ENCODE results near the gene UGDH. TPM values are rescaled to one million over a fixed set of nuclear protein-coding genes. Genes with fewer than 3 reads are reported as not detected.
A peak's percentile ranks its signal among the peaks of the same experiment; 100 is the strongest.

Gene UGDH
- total and polyA plus RNA-seq, 2 of the 13 experiments (the other 11 are each of a cell fraction or from before 2014, with no cell fraction given), result 99.0 to 384 TPM

- TF ChIP-seq HIC2 (CRISPR knock-in tag; IDR thresholded peaks at IDR 0.05; ENCODE audit: low read depth) (peak; percentile 46; the same call in 1 of the 2 replicates), ARNT (IDR thresholded peaks at IDR 0.05) (no peak), ZNF44 (CRISPR knock-in tag; IDR thresholded peaks at IDR 0.05) (peak; percentile 21; the same call in 1 of the 2 replicates), ZNF75D (CRISPR knock-in tag; IDR thresholded peaks at IDR 0.05; ENCODE audit: borderline replicate concordance) (no peak), SP1 (IDR thresholded peaks at IDR 0.05) (peak; percentile 83; the same call in 1 of the 2 replicates), SP1 (CRISPR knock-in tag; IDR thresholded peaks at IDR 0.05) (peak; percentile 95), RARG (CRISPR knock-in tag; IDR thresholded peaks at IDR 0.05; ENCODE audit: low read depth) (peak; percentile 68; the same call in 1 of the 2 replicates), SIN3A (IDR thresholded peaks at IDR 0.05; ENCODE audit: borderline replicate concordance, low read depth, low read length) (peak; percentile 90; the same call in 1 of the 2 replicates), ZNF20 (CRISPR knock-in tag; IDR thresholded peaks at IDR 0.05) (no peak), ZNF232 (CRISPR knock-in tag; IDR thresholded peaks at IDR 0.05; ENCODE audit: borderline replicate concordance) (peak; percentile 38; the same call in 1 of the 2 replicates), TOE1 (CRISPR knock-in tag; IDR thresholded peaks at IDR 0.05) (no peak), ISL2 (CRISPR knock-in tag; IDR thresholded peaks at IDR 0.05) (peak; percentile 69), TSC22D2 (CRISPR knock-in tag; IDR thresholded peaks at IDR 0.05; ENCODE audit: borderline replicate concordance) (peak; percentile 92), DR1 (CRISPR knock-in tag; IDR thresholded peaks at IDR 0.05) (peak; percentile 100), STAT5B (CRISPR knock-in tag; IDR thresholded peaks at IDR 0.05) (peak; percentile 66; the same call in 1 of the 2 replicates), SNRNP70 (IDR thresholded peaks at IDR 0.05; ENCODE audit: low read depth, low read length) (no peak), ZNF549 (CRISPR knock-in tag; IDR thresholded peaks at IDR 0.05) (no peak), HNF1A (IDR thresholded peaks at IDR 0.05; ENCODE audit: low read depth) (peak; percentile 55; the same call in 1 of the 2 replicates), HNF1A (CRISPR knock-in tag; IDR thresholded peaks at IDR 0.05; ENCODE audit: borderline replicate concordance) (peak; percentile 89; the same call in 1 of the 2 replicates), RXRA (CRISPR knock-in tag; IDR thresholded peaks at IDR 0.05) (peak; percentile 90)
- TF ChIP-seq, protein P1, sequence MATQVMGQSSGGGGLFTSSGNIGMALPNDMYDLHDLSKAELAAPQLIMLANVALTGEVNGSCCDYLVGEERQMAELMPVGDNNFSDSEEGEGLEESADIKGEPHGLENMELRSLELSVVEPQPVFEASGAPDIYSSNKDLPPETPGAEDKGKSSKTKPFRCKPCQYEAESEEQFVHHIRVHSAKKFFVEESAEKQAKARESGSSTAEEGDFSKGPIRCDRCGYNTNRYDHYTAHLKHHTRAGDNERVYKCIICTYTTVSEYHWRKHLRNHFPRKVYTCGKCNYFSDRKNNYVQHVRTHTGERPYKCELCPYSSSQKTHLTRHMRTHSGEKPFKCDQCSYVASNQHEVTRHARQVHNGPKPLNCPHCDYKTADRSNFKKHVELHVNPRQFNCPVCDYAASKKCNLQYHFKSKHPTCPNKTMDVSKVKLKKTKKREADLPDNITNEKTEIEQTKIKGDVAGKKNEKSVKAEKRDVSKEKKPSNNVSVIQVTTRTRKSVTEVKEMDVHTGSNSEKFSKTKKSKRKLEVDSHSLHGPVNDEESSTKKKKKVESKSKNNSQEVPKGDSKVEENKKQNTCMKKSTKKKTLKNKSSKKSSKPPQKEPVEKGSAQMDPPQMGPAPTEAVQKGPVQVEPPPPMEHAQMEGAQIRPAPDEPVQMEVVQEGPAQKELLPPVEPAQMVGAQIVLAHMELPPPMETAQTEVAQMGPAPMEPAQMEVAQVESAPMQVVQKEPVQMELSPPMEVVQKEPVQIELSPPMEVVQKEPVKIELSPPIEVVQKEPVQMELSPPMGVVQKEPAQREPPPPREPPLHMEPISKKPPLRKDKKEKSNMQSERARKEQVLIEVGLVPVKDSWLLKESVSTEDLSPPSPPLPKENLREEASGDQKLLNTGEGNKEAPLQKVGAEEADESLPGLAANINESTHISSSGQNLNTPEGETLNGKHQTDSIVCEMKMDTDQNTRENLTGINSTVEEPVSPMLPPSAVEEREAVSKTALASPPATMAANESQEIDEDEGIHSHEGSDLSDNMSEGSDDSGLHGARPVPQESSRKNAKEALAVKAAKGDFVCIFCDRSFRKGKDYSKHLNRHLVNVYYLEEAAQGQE (IDR thresholded peaks at IDR 0.05; ENCODE audit: borderline replicate concordance in 1 of 2, low read depth in 1 of 2, low read length in 2 of 2), result peak in 1 of 2 experiments; percentile 85; a peak in 3 of 4 replicates
Measured at GRCh38 chr4:39527296-39528060, at the start of gene UGDH (continued).
